22Rv1 (cell line): Measurements from ENCODE around the gene OTOP2.

Experiments used
- CTCF ChIP-seq: fragments of 450-650 bp; IDR thresholded peaks from 2 replicates; pipeline ENCODE4 v1.5.1; 2017; ENCODE audit warnings: mild to moderate bottlenecking
- ZFX ChIP-seq: fragments of 450-650 bp; IDR thresholded peaks from 2 replicates; pipeline ENCODE4 v1.6.1; 2017; ENCODE audit warnings: antibody characterized with exemption, borderline replicate concordance

GRCh38 chr17:74960570-74961342 lies 36.7 kb downstream of the OTOP2 start:
- no peak for TF ChIP-seq ZFX
- no peak for TF ChIP-seq CTCF
